BE2C (cell line): Measurements from ENCODE around the gene ADAMTS18.
A peak's percentile ranks its signal among the peaks of the same experiment; 100 is the strongest.
"Not testable (repeated sequence)": the region's sequence is repeated elsewhere in the genome, so short reads cannot be mapped to it uniquely, and the experiment has no call there.

Source experiments
- DNase-seq: peaks from one replicate; pipeline ENCODE4 v3.0.0-alpha.2; 2020
- H3K27me3 ChIP-seq: fragments of 250-450 bp; sonication (Bioruptor Pico); 2 replicates; pipeline ENCODE4 v1.5.1; 2020; ENCODE audit warnings: mild to moderate bottlenecking
- H3K36me3 ChIP-seq: fragments of 250-450 bp; sonication (Bioruptor Pico); 2 replicates; pipeline ENCODE4 v1.5.1; 2020; ENCODE audit warnings: mild to moderate bottlenecking
- H3K4me1 ChIP-seq: fragments of 250-450 bp; sonication (Bioruptor Pico); 2 replicates; pipeline ENCODE4 v1.5.1; 2020
- H3K4me3 ChIP-seq: 2 replicates; pipeline ENCODE4 v1.5.1; 2011; ENCODE audit warnings: low read depth, low read length
- H3K9me3 ChIP-seq: fragments of 250-450 bp; sonication (Bioruptor Pico); 2 replicates; pipeline ENCODE4 v1.5.1; 2020
- TF ChIP-seq, protein P1 (sequence below): IDR thresholded peaks from 2 replicates; pipeline ENCODE4 v1.5.1; 2012; ENCODE audit warnings: mild to moderate bottlenecking, low read depth, low read length

ADAMTS18 gene

DNA sequence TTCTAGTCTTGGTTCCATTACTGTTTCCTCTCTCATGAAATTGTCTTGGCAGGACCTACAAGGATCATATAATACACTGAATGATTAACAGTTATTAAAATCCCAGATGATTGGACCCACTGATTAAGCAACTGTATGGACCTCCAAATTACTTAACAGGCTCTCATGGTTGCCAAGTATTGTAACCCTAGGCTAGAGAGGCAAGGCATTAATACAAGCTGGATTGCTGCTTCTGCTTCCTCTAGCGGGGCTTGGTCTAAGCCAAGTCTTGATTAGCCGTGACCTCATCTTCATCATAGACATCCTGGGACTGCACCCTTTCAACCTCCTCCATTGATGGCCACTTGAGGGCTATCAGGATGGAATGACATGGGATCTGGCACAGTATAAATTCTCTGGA lies 188.7 kb downstream of the ADAMTS18 start:
- no peak overlapping the region for H3K4me3 ChIP-seq
- TF ChIP-seq, protein P1, sequence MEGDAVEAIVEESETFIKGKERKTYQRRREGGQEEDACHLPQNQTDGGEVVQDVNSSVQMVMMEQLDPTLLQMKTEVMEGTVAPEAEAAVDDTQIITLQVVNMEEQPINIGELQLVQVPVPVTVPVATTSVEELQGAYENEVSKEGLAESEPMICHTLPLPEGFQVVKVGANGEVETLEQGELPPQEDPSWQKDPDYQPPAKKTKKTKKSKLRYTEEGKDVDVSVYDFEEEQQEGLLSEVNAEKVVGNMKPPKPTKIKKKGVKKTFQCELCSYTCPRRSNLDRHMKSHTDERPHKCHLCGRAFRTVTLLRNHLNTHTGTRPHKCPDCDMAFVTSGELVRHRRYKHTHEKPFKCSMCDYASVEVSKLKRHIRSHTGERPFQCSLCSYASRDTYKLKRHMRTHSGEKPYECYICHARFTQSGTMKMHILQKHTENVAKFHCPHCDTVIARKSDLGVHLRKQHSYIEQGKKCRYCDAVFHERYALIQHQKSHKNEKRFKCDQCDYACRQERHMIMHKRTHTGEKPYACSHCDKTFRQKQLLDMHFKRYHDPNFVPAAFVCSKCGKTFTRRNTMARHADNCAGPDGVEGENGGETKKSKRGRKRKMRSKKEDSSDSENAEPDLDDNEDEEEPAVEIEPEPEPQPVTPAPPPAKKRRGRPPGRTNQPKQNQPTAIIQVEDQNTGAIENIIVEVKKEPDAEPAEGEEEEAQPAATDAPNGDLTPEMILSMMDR: no peak
- H3K27me3 ChIP-seq: no peaks in the 10 kb centered on the region
- DNase-seq: no peak
- no peaks in the 10 kb centered on the region for H3K36me3 ChIP-seq
- no peaks in the 10 kb centered on the region for H3K9me3 ChIP-seq
- H3K4me1 ChIP-seq: no peaks in the 10 kb centered on the region

DNA sequence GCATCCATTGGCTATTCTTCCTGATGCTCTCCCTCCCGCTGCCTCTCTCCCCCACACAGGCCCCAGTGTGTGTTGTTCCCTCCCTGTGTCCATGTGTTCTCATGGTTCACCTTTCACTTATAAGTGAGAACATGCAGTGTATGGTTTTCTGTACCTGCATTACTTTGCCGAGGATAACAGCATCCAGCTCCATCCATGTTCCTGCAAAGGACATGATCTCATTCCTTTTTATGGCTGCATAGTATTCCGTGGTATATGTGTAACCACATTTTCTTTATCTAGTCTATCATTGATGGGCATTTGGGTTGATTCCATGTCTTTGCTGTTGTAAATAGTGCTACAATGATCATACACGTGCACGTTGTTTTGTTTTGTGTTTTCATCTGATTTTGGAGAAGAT lies 192.4 kb downstream of the ADAMTS18 start:
- not testable (repeated sequence) for H3K4me1 ChIP-seq, H3K9me3 ChIP-seq, DNase-seq, H3K27me3 ChIP-seq, H3K4me3 ChIP-seq, H3K36me3 ChIP-seq

DNA sequence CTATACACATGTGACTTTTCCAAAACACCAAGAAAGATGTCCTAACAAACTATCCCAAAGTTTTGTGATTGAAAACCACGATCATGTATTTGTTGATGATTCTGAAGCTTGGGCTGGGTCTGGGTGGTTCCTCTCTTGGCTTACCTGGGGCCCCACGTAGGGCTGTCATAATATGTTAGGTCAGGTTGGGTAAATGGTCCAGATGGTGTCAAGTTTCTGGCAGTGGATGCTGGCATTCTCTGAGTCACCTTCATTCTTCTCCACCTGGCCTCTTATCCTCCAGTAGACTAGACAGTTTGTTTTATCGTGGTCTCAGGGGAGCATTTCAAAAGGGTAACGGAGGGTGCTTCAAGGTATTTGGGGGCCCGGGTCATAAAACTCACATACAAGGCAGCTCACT lies 196.2 kb downstream of the ADAMTS18 start:
- Histone ChIP-seq H3K4me1 (no peaks in the 10 kb centered on the region), H3K4me3 (no peak overlapping the region), H3K36me3 (no peaks in the 10 kb centered on the region), H3K9me3 (no peaks in the 10 kb centered on the region), H3K27me3 (peaks cover 8% of the 10 kb centered on the region)
- no peak for DNase-seq
- TF ChIP-seq, protein P1: no peak

DNA sequence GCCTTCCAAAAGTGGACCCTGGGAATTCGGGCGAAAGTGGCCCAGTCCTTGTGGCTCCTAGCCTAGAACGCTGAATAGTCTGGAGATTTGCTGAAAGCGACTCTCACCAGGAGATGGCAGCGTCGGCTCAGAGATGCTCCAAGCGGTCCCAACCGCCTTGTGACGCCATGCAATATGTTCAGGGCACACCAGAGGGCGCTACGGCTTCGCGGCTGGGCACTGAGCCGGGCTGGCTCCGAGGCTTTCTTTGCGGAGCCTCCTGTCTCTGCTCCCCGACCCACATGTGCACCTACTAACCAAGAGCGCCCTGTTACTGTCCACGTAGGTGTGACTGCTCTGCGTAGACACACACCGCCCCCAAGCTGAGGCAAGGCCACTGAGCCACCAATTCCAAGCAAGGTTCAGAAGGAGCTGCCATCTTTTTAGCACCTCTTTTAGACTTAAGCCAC lies 198.7 kb downstream of the ADAMTS18 start:
- Histone ChIP-seq H3K36me3 (no peaks in the 10 kb centered on the region), H3K9me3 (no peaks in the 10 kb centered on the region), H3K4me3 (peak overlapping the region; percentile 10; the same call in 1 of the 2 replicates), H3K4me1 (0 out of 2 replicates have a peak, but pooled peaks cover 5% of the 10 kb centered on the region), H3K27me3 (peaks cover 8% of the 10 kb centered on the region)
- TF ChIP-seq, protein P1: peak; percentile 100
- DNase-seq: peak; percentile 88

DNA sequence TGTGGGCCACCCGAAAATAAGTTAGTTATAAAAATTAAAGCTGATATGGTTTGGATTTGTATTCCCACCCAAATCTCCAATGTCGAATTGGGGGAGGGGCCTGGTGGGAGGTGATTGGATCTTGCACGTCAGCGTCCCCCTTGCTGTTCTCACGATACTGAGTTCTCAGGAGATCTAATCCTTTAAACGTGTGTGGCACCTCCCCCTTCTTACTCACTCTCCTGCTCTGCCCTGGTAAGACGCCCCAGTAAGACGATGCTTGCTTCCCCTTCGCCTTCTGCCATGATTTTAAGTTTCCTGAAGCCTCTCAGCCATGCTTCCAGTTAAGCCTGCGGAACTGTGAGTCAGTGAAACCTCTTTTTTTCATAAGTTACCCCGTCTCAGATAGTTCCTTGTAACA lies 200.2 kb downstream of the ADAMTS18 start:
- Histone ChIP-seq H3K27me3 (peaks cover 8% of the 10 kb centered on the region), H3K9me3 (no peaks in the 10 kb centered on the region), H3K36me3 (no peaks in the 10 kb centered on the region), H3K4me1 (0 out of 2 replicates have a peak, but pooled peaks cover 8% of the 10 kb centered on the region), H3K4me3 (no peak overlapping the region)
- TF ChIP-seq, protein P1: no peak
- DNase-seq: no peak

DNA sequence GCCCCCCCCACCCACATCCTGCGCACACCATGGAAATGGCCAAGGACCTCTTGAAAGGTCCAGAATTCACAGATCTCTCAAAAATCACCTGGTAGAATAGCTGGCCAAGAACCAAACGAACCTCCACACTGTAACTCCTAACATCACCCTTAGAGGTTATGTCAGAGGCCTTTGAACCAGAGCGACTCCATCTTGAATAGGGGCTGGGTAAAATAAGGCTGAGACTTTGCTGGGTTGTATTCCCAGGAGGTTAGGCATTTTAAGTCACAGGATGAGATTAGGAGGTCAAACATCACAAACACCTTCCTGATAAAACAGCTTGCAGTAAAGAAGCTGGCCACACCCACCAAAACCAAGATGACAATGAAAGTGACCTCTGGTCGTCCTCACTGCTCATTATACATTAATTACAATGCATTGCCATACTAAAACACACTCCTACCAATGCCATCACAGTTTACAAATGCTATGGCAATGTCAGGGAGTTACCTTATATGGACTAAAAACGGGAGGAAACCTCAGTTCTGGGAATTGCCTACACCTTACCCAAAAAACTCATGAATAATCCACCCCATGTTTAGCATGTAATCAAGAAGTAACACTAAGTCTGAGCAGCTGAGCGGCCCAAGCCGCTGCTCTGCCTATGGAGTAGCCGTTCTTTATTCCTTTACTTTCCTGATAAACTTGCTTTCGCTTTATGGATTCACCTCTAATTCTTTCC lies 200.9 kb downstream of the ADAMTS18 start:
- no peak for DNase-seq
- TF ChIP-seq, protein P1: no peak
- H3K36me3 ChIP-seq: no peaks in the 10 kb centered on the region
- no peak overlapping the region for H3K4me3 ChIP-seq
- H3K4me1 ChIP-seq: 0 out of 2 replicates have a peak, but pooled peaks cover 8% of the 10 kb centered on the region
- H3K27me3 ChIP-seq: peaks cover 8% of the 10 kb centered on the region
- no peaks in the 10 kb centered on the region for H3K9me3 ChIP-seq
